ENCODE results near the gene BCS1L.

DNA sequence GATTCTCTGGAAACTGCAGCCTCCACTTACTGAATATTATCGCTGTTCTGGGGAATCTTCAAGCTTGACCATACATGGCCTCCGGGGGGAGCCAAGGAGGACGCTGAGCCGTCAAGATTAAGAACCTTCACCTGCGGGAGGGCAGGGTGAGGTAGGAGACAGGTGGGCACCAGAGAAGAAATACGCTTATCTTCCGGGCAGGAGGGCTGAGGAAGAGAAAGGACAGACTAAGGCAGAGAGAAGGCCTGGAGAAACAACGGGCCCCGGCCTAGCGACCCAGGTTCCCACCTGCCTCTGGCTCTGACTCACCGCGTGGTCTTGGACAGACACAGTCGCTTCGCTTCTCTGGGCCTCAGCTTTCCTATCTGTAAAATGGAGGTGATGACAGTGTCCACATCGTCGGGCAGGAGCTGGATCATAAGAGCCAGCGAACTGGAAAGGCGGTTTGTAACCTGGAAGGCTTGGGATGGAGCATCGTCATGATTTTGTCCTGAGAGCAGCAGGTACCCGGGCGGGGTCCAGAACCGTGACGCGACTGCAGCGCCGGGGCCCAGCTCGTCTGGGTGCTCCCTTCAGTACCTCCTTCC, 719 bp upstream of the BCS1L start:
- TF ChIP-seq, protein P1, sequence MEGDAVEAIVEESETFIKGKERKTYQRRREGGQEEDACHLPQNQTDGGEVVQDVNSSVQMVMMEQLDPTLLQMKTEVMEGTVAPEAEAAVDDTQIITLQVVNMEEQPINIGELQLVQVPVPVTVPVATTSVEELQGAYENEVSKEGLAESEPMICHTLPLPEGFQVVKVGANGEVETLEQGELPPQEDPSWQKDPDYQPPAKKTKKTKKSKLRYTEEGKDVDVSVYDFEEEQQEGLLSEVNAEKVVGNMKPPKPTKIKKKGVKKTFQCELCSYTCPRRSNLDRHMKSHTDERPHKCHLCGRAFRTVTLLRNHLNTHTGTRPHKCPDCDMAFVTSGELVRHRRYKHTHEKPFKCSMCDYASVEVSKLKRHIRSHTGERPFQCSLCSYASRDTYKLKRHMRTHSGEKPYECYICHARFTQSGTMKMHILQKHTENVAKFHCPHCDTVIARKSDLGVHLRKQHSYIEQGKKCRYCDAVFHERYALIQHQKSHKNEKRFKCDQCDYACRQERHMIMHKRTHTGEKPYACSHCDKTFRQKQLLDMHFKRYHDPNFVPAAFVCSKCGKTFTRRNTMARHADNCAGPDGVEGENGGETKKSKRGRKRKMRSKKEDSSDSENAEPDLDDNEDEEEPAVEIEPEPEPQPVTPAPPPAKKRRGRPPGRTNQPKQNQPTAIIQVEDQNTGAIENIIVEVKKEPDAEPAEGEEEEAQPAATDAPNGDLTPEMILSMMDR (IDR thresholded peaks at IDR 0.05; ENCODE audit: low read depth, low read length): peak; percentile 41
- TF ChIP-seq EZH2phosphoT487 (IDR thresholded peaks at IDR 0.05; ENCODE audit: low read depth): no peak

Measured in OCI-LY3 (cell line).